WI38 (cell line): ENCODE results near the gene APOBEC3G.

Experiments used
- H3K4me3 ChIP-seq: 2 replicates; pipeline ENCODE4 v1.5.1; 2011; ENCODE audit warnings: low read depth, mild to moderate bottlenecking, control low read depth, low read length
- TF ChIP-seq, protein P1 (sequence below): IDR thresholded peaks from 2 replicates; pipeline ENCODE4 v1.5.1; 2012; ENCODE audit warnings: low read depth, mild to moderate bottlenecking, control low read depth, low read length

Gene APOBEC3G

DNA sequence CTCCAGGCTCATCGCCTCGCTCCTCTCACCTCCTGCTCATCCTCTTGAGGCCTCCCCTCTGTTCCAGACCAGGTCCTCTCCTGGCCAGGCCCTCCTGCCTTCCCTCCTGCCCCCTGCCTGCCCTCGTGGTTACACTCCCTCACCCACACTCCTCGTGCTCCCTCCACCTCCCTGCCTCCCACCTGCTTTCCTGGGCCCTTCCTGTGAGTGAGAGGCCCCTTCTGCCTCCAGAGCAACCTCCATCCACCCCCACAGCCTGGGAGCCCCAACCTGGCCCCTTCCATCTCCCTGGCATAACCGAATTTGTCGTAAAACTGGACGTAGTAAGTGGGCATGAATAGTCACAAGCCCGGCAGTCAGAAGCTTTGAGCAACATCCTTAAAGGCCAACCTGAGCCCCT is 4.5 kb downstream of the APOBEC3G start:
- H3K4me3 ChIP-seq: no peak overlapping the region
- TF ChIP-seq, protein P1, sequence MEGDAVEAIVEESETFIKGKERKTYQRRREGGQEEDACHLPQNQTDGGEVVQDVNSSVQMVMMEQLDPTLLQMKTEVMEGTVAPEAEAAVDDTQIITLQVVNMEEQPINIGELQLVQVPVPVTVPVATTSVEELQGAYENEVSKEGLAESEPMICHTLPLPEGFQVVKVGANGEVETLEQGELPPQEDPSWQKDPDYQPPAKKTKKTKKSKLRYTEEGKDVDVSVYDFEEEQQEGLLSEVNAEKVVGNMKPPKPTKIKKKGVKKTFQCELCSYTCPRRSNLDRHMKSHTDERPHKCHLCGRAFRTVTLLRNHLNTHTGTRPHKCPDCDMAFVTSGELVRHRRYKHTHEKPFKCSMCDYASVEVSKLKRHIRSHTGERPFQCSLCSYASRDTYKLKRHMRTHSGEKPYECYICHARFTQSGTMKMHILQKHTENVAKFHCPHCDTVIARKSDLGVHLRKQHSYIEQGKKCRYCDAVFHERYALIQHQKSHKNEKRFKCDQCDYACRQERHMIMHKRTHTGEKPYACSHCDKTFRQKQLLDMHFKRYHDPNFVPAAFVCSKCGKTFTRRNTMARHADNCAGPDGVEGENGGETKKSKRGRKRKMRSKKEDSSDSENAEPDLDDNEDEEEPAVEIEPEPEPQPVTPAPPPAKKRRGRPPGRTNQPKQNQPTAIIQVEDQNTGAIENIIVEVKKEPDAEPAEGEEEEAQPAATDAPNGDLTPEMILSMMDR: no peak

DNA sequence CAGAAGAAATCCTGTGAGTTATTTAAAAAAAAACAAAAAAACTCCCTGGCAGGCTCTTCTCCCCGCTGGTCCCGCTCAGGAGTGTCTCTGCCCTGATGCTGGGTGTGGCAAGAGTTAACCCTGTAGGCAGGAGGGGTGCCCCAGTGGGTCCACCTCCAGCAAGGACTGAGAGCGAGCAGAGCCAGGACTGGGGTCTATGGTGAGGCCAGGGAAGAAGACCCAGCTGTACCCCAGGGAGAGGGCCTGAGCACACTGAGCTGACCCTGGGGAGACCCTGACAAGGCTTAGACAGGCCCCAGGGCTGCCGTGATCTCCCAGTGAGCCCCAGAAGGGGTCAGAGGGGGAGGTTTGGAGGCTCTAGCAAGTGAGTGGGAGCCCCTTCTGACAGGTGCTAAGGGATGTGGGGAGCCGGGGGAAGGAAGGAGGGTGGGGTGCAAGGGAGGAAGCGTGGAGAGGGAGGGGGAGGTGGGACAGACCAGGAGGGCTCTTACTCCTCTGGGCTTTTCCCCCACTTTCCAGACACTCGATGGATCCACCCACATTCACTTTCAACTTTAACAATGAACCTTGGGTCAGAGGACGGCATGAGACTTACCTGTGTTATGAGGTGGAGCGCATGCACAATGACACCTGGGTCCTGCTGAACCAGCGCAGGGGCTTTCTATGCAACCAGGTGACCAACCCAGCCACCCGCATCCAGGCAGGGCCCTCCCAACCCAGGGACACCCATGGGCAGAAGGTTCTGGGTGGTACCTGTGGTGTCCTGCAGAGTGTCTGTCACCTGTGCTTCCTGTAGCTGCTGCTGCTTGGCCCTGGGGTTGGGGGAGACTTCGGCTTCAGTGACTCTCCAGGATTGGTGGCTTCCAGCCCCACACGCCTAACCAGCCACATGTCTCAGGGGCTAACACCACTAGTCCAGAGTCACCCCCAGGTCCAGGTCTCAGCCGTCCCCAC is 6.4 kb downstream of the APOBEC3G start:
- TF ChIP-seq, protein P1: no peak
- no peak overlapping the region for H3K4me3 ChIP-seq

DNA sequence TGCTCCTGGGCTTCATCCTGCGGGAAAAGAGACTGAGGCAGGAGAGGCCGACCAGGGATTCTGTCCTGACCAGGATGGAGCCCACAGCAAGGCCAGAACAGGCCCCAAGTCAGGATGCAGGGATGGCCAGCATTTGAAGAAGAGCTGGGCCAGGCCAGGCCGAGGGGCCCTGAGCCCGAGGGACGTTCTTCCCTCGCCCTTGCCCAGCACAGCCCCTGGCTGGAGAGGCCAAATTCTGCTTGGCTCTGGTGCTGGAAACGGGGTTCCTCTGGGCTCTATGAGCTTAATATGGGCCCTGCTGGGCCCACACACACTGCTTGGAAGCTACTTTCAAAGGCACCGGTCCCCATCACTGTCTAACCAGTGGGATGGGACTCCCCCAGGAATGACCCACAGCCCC is 7.6 kb downstream of the APOBEC3G start:
- H3K4me3 ChIP-seq: no peak overlapping the region
- TF ChIP-seq, protein P1: no peak

DNA sequence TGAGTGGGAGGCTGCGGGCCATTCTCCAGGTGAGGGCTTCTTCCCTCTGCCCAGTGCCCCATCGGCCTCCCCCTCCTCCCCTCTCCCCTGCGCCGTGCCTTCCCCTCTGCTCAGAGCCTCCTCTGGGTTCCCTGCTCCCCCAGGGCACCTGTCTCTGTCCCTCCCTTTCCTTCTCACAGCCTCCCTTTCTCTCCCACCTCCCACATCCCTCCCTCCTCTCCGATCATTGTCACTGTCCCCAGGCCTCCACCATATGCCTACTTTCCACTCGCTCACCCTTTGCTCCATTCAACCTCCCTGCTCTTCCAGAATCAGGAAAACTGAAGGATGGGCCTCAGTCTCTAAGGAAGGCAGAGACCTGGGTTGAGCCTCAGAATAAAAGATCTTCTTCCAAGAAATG is 10.0 kb downstream of the APOBEC3G start:
- TF ChIP-seq, protein P1: no peak
- H3K4me3 ChIP-seq: no peak overlapping the region

DNA sequence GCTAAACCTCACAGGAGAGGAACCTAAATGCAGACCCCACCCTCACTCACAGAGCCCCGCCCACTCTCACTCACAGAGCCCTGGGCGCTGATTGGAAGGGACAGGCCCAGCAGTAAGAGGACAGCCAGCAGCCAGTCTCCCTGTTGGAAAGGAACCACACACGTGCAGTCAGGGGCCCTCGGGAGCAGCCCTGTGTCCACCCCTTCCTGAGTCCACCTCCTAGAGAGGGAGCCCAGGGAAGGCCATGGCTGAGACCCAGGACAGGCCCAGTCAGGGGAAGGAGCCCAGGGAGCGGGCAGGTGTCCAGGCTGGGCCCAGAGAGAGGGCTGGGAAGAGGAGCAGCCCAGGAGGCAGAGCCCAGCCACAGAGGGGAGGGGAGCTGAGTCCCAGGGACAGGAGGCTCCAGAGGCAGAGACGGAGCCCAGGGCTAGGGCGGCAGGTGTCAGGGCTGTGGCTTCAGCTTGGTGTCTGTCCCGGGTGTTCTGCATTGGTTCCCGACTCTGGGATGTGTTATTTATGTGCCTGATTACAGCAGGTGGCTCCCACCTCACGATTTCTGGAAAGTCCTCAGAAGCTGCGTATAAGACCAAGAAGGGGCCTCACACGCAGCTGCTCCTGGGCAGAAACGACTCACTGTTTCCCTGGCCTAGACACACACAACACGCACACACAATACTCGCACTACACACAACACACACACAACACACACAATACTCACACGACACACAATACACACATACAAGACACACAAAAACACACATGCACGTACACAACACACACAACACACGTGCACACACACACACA is 11.0 kb downstream of the APOBEC3G start:
- H3K4me3 ChIP-seq: no peak overlapping the region
- TF ChIP-seq, protein P1: no peak

DNA sequence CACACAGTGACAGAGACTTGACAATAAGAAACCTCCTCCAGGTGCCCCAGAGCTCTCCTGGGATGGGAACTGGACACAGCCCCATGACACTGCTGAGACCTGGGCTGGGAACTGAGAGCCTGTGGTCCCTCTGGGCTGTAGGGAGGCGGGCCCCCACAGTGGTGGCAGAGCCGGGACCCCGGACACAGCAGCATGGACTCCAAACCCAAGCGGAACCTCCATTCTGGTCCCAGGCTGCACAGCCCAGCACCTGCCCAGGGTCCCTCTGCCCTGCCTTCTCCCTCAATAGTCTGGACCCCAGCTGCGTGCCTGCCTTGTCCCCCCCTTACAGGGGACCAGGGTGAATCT is 11.6 kb downstream of the APOBEC3G start:
- no peak overlapping the region for H3K4me3 ChIP-seq
- TF ChIP-seq, protein P1: no peak

DNA sequence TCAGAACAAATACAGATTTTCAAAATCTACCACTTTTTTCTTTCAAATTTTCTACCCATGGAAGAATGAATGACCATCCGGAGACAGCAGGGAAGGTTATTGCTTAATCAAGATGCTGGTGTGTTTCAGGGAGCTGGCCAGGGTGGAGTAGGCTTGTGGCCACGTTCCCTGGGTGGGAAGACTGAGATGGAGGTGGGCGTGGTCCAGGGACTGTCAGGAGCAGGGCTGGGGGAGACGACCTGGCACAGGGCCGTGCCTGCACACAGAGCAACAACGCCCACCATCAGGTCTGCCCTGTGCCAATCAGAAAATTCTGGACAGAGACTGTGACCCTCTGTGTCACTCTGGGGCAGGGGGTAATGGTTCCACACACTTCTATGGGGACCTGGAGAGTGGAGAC is 12.9 kb downstream of the APOBEC3G start:
- TF ChIP-seq, protein P1: no peak

More for the DNA sequence above, 12.9 kb downstream of the APOBEC3G start:
- no peak overlapping the region for H3K4me3 ChIP-seq
